Ureter (tissue), 1 donor: Measurements from ENCODE around the gene NEK3. TPM values are rescaled to one million over a fixed set of nuclear protein-coding genes. Genes with fewer than 3 reads are reported as not detected.
"Not testable (repeated sequence)": the region's sequence is repeated elsewhere in the genome, so short reads cannot be mapped to it uniquely, and the experiment has no call there.

Experiments
- DNase-seq: peaks from one replicate; pipeline ENCODE4 v3.0.0-alpha.2; 2020; ENCODE audit warnings: low spot score
- total RNA-seq: library from RNA; stranded (reverse); gene quantifications from one replicate; pipeline ENCODE4 v1.2.4, GENCODE V29; 2023
- donor health status: DM: yes; HTN: yes; CAD: no.

The NEK3 gene
- total RNA-seq, 1 donor from 2014 or later: 17.3 TPM

GRCh38 chr13:52118595-52118994 lies 40.8 kb downstream of the NEK3 start:
- DNase-seq: no peak

- DNase-seq: no peak
Observed at GRCh38 chr13:52118095-52118494, 41.3 kb downstream of the NEK3 start.

GRCh38 chr13:52112591-52112990 lies 46.8 kb downstream of the NEK3 start:
- no peak for DNase-seq

GRCh38 chr13:52109116-52109670 lies 50.2 kb downstream of the NEK3 start:
- no peak for DNase-seq

- no peak for DNase-seq
Observed at GRCh38 chr13:52105841-52106240, 53.6 kb downstream of the NEK3 start.

GRCh38 chr13:52104624-52105023 lies 54.8 kb downstream of the NEK3 start:
- no peak for DNase-seq

- no peak for DNase-seq
Observed at GRCh38 chr13:52103386-52103785, 56.0 kb downstream of the NEK3 start.

GRCh38 chr13:52102423-52102822 lies 57.0 kb downstream of the NEK3 start:
- not testable (repeated sequence) for DNase-seq

- no peak for DNase-seq
Observed at GRCh38 chr13:52097197-52097596, 62.2 kb downstream of the NEK3 start.

GRCh38 chr13:52096748-52097147 lies 62.6 kb downstream of the NEK3 start:
- no peak for DNase-seq

GRCh38 chr13:52096062-52096461 lies 63.3 kb downstream of the NEK3 start:
- DNase-seq: no peak

- DNase-seq: no peak
Observed at GRCh38 chr13:52092087-52092486, 67.3 kb downstream of the NEK3 start.

- DNase-seq: no peak
Observed at GRCh38 chr13:52091473-52091872, 67.9 kb downstream of the NEK3 start.

GRCh38 chr13:52085421-52085820 lies 74.0 kb downstream of the NEK3 start:
- DNase-seq: no peak

- not testable (repeated sequence) for DNase-seq
Observed at GRCh38 chr13:52084981-52085380, 74.4 kb downstream of the NEK3 start.

Other genes with a start within 250 kb of the NEK3 start
- gene ATP7B, start 148.1 kb downstream of the NEK3 start, total RNA-seq: 9.5 TPM
- gene ALG11, start 147.2 kb downstream of the NEK3 start, total RNA-seq: 31.7 TPM
- gene UTP14C, start 134.9 kb downstream of the NEK3 start, total RNA-seq: 19.7 TPM
- gene NEK5, start 30.5 kb downstream of the NEK3 start, total RNA-seq: 0.23 TPM
- gene THSD1, start 246.6 kb upstream of the NEK3 start, total RNA-seq: 6.0 TPM